Stimulated activated CD4-positive, alpha-beta T cell treated with anti-CD3 and anti-CD28 coated beads, Interleukin-12 subunit alpha, Interleukin-12 subunit beta, amount 100 ng/mL, for 48 hours (primary cell): ENCODE measurements around the gene CARD6.
"Not testable (repeated sequence)": the region's sequence is repeated elsewhere in the genome, so short reads cannot be mapped to it uniquely, and the experiment has no call there.

Experiments
- DNase-seq, 3 donors: peaks; one replicate each; pipeline ENCODE4 v3.0.0-alpha.2; 2020; ENCODE audit warnings: low read depth in 2 of 3, low spot score in 1 of 3

Gene CARD6

DNA sequence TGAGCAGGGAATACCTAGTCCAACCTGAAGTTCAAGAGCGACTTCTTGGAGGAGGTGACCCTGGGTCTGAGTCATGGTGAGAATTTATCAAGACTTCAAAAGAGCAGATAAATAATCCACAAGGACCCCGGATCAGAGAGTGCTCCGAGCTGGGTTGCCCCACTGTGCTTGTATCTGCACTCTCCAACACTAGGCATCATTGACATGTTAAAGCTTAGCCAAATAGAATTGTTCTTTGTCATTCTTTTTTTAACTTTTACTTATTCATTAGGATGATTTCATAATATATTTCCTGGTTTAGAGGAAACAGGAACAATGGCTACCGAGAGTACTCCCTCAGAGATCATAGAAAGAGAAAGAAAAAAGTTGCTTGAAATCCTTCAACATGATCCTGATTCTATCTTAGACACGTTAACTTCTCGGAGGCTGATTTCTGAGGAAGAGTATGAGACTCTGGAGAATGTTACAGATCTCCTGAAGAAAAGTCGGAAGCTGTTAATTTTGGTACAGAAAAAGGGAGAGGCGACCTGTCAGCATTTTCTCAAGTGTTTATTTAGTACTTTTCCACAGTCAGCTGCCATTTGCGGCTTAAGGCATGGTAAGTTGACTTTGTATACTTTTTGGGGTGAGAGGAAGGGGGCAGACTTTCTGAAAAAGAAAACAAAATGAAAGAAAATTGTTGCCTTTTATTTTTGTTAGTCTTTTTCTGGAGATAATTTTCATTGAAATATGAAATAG is at the start of gene CARD6:
Gene CARD6, plus strand, starts transcription at position 300 of the 738 bp plus-strand sequence. Its CDS starts 16 bp downstream, at position 316.
- no peak for DNase-seq

GRCh38 chr5:40791715-40792139 is 49.4 kb upstream of the CARD6 start:
- no peak for DNase-seq

- DNase-seq: not testable (repeated sequence)
Observed at GRCh38 chr5:40792691-40793090, 48.5 kb upstream of the CARD6 start.

- not testable (repeated sequence) for DNase-seq
Observed at GRCh38 chr5:40794340-40794739, 46.8 kb upstream of the CARD6 start.

DNA sequence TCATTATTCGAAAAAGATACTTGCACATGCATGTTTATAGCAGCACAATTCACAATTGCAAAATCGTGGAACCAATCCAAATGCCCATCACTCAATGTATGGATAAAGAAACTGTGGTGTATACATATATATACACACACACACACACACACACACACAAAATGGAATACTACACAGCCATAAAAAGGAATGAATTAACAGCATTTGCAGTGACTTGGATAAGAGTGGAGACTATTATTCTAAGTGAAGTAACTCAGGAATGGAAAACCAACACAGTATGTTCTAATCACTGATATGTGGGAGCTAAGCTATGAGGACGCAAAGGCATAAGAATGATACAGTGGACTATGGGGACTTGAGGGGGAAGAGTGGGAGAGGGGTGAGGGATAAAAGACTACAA is 46.3 kb upstream of the CARD6 start:
- DNase-seq: not testable (repeated sequence)

DNA sequence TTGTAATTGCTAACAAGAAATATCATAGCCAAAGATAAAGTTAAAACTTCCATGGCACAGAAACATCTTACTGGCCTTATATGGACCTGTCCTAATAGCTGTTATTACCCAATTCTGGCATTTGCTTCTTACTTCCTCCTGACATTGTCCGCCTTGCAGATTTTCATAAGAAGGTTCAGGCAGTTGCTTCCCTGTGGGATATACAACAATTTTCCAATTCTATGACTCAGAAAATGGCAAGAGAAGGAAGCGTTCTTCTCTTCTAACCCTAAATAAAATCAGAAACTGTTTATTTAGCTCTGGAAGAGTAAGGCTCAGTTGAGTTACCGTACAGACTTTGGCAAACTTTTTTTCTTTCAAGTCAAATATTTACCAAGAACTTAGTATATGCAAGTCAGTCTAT is 44.7 kb upstream of the CARD6 start:
- no peak for DNase-seq

DNA sequence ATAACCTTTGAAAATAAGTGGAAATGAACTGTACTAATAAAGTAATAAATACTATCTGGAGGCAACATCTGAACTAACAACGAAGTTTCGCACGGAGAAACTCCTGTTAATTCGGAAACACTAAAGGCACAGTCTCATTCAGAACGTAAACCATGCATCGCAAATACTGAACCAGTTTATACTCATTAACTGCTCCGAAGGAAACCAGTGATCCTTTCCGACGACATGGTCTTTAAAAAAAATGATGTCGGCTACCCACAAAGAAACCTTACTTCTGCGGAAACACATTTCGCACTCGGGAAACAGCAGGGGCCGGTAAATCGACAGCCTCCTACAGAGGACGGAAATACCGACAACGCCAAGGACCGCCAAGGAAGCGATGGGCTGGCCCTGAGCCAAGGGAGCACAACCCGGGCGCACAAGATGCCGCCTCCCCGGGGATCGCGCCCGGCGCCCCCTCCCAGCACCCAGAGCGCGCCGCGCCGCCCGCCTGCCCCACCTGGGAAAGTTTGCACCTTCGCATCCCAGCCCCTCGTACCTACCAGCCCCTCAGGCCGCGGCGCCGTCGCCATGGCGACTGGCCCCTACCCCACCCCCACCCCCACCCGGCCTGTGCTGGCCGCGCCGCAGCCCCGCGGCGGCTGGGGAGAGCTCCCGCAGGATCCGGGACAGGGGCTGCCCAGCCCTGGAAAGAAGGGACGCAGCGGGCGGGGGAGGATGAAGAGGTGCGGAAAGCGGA is 43.7 kb upstream of the CARD6 start:
- peak; percentile 61 to 70 (median 70) for DNase-seq

- DNase-seq: peak; percentile 72 to 84 (median 76)
Observed at GRCh38 chr5:40798012-40798800, 43.0 kb upstream of the CARD6 start, which contains the start of gene PRKAA1. Gene PRKAA1 (minus strand): TSS chr5:40798374. CDS start chr5:40798189, 185 bp downstream.

GRCh38 chr5:40798801-40799210 is 42.4 kb upstream of the CARD6 start:
- no peak for DNase-seq

GRCh38 chr5:40799258-40799657 is 41.9 kb upstream of the CARD6 start:
- no peak for DNase-seq

DNA sequence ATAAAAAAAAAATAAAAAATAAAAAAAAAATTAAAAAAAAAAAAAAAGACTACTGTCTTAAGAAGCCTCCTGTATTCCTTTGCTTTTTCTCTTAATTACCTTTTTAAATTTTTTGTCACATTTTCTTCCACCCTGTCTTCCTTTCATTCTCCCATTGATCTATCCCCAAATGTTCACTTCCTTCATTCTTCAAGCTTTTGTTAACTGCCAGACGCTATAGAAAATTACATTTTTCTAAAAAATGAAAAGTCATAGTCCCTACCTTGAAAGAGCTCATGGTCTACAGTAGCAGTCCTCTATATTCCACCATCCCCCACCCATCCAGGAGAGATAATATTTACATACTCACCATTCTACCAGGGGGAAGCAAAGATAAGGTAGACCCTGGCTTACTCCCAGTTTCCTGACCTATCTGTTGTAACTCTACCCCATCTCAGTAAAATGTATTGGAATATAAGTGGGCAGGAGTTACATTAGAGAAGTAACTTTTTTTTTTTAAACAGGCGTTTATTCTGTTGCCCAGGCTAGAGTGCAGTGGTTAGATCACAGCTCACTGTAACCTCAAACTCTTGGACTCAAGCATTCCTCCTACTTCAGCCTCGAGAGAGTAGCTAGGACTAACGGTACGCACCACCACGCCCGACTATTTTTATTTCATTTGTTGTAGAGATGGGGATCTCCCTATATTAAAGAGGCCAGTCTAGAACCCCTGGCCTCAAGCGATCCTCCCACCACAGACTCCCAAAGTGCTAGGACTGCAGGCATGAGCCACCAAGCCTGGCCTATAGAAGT is 39.2 kb upstream of the CARD6 start:
- DNase-seq: no peak

GRCh38 chr5:40812125-40812524 is 29.0 kb upstream of the CARD6 start:
- no peak for DNase-seq

GRCh38 chr5:40813698-40814281 is 27.4 kb upstream of the CARD6 start:
- peak in 2 of 3 donors; percentile 44 to 45 for DNase-seq

- no peak for DNase-seq
Observed at GRCh38 chr5:40823459-40823858, 17.7 kb upstream of the CARD6 start.

- not testable (repeated sequence) for DNase-seq
Observed at GRCh38 chr5:40825461-40826043, 15.6 kb upstream of the CARD6 start.

DNA sequence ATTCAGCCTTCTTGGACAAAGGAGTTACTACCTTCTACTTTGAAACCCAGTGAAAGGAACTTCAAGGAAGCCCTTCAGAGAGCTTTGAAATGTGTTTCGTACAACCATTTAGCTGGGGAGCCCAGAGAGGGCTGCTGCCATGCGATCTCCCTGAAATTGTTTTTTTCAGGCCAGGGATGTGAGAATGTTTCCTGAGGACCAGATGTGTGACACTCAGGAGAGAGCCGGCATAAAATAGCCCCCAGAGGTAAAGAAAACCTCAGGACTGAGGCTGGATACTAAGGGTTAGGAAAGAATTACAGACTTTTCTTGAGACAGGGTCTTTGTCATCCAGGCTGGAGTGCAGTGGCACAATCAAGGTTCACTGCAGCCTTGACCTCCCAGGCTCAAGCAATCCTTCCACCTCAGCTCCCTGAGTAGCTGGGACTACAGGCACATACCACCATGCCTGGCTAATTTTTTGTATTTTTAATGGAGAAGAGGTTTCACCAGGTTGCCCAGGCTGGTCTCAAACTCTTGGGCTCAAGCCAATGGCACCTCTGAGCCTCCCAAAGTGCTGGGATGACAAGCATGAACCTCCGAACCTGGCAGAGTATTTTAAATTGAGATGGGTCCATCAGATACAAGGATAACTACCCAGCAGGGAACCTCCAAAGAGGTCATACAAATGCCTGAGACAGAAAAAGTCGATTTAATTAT is 14.5 kb upstream of the CARD6 start:
- no peak for DNase-seq

DNA sequence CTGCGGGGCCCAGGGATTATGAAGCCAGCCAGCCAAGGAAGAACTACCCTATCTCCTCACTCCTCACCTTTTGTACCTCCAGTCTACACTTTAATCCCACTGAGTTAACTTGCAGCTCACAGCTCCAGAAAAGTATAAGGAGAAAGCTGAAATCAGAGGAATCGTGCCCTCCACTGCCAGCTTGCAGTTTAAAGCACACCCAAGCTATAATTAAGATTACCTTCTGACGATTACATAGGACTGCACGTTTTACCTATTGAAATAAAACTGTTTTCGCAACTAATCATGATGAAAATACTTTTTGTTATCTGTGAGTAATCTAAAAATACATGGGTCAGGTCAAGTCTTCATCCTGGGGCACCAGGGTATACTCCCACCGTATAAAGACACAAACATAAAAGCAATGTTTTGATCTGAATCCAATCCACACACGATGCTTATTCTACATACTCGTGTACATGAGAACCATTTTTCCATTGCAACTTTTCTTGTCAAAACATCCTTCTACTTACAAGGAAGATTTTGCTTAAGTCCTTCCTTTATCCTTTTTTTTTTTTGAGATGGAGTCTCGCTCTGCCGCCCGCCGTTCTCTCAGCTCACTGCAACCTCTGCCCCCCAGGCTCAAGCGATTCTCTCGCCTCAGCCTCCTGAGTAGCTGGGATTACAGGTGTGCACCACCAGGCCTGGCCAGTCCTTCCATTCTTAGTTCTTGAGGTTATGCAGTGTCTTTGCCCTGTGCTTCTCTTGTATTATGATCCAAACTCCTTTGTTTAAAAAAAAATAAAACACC is 13.8 kb upstream of the CARD6 start:
- no peak for DNase-seq

- DNase-seq: no peak
Observed at GRCh38 chr5:40828021-40828631, 13.0 kb upstream of the CARD6 start.
